ENCODE measurements around the gene DEPP1. TPM values are rescaled to one million over a fixed set of nuclear protein-coding genes. Genes with fewer than 3 reads are reported as not detected.
A peak's percentile ranks its signal among the peaks of the same experiment; 100 is the strongest.

DEPP1 gene
- polyA plus RNA-seq, 3 donors = 190 to 1,305 (median 268) TPM

DNA sequence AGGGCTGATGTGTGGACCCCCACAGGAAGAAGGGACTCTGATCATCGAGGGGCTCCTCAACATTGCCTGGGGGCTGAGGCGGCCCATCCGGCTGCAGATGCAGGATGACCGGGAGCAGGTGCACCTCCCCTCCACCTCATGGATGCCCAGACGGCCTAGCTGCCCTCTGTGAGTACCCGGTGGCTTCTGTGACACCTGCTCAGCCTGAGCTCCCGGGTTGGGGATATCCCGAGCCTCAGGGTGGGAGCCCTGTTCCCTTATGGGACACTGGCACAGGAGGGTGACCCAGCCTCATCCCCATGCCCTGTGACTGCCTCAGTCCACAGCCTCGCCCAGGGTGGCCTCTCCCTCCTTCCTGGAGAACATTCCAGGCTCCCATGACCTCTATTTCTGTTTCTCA is 3.9 kb upstream of the DEPP1 start:
- no peak overlapping the region for H3K27ac ChIP-seq (ENCODE audit: low read depth, low read length)
- WGBS, 3 donors = 86 to 92% (median 87%) methylated on average over 9 of the region's 9 CpGs

DNA sequence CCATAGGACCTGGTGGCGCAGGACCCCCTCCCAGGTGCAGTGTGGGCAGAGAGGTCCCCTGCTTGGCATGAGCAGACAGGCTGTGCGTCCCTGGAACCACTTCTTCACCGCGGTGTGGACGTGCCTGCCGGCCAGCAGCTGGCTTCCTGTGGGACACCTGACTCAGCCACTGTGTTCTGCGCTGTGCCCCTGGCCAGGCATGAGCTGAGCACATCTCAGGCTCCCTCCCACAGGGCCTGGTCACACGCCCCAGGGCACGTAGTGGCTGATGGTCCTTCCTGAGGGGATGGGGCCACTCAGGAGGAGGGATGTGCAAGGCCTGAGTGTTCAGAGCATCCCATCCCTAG is 3.5 kb upstream of the DEPP1 start:
- no peak overlapping the region for H3K27ac ChIP-seq (ENCODE audit: low read depth, low read length)
- 53 to 79% (median 70%) methylated on average over 8 to 9 of the region's 9 CpGs for WGBS, 3 donors

DNA sequence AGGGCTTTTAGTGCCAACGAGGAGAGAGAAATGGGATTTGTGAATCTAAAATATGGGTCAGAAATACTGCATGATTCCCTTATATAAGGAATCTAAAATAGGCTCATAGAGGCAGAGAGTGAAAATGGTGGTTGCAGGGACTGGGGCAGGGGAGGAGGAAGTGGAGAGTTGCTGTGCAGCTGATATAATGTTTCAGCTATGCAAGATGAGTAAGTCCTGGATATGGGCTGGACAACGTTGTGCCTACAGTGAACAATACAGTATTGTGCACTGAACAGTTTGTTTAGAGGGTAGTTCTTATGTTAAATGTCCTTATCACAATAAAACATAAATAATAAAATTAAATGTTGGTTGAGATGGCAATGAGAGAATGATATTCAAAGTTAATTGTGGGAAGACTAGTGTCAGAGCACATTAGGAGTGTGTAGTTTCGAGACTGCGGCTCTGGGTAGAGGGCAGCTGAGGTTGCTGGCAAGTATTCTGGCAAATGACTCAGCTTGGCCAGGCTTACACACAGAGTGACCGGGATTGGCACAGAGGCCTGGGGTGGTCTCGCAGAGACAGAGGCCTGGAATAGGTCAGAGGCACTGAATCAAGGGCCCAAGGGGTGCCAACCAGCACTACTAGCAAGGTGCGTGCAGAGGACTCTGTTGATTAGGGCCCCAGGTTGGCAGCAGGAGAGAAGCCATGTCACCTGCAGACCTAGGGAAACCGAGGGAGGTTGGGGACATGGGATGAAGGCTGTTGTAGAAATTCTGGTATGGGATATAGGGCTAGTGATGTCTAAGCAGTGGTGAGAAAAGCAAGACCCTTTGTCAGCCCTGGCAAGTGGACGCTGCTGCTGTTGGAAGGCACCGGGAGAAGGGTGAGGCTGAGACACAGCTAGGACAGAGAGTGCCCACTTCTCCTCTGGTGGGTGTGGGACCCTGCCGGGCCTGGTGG is 2.8 kb upstream of the DEPP1 start:
- WGBS, 3 donors = 49 to 60% (median 49%) methylated on average over 11 of the region's 11 CpGs
- no peak overlapping the region for H3K27ac ChIP-seq (ENCODE audit: low read depth, low read length)

- no peak overlapping the region for H3K27ac ChIP-seq (ENCODE audit: low read depth, low read length)
- WGBS, 3 donors = 73 to 87% (median 86%) methylated on average over 14 of the region's 14 CpGs
Measured at GRCh38 chr10:44980309-44981171, 1.9 kb upstream of the DEPP1 start.

DNA sequence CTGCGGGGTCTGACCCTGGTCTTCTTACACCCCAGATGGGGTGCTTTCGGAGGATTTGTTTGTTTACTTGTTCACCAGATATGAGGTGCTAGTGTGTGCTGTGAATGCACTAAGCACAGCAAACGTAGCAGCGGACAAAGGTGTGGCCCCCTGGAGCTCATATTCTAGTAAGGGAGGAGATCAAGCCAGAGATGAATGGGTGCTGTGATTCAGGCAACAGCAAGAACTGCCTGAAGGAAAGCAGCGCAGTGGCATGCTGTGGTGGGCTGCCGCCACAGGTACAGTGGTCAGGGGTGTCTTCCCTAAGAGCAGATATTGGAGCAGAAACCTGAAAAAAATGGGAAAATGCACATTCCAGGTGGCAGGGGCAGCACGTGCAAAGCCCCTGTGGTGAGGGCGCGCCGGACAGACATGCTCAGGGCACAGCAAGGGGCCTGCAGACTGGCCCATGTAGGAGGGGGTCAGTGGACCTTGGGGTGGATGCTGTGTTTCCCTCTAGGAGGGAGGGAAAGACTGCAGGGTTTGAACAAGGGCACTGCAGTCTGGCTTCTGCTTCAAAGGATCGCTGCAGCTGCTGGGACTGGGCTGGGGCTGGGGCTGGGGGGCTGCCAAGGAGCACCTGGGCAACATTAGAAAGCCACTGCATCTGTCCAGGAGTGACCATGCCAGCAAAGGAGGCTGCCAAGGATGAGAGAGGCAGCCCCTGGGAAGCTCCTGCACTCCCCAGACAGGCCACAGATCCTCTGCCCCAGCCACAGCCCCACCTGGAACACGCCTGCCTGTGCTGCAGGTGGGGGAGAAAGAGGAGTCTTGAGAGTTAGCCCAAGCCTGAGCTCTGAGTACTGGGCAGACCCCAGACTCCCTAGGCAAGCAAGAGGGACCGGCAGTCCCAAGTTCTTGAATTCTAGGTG is 927 bp upstream of the DEPP1 start:
- WGBS, 3 donors = 71 to 90% (median 90%) methylated on average over 13 of the region's 13 CpGs

GRCh38 chr10:44978213-44978569 is 418 bp downstream of the DEPP1 start:
- WGBS, 3 donors = 12 to 19% (median 13%) methylated on average over 4 of the region's 4 CpGs

More for the DNA sequence above, 927 bp upstream of the DEPP1 start:
- H3K27ac ChIP-seq (ENCODE audit: low read depth, low read length) = no peak overlapping the region

GRCh38 chr10:44977287-44978212 is 1.1 kb downstream of the DEPP1 start:
- peak overlapping the region; percentile 1 for H3K27ac ChIP-seq (ENCODE audit: low read depth, low read length)
- WGBS, 3 donors = 28 to 54% (median 47%) methylated on average over 25 of the region's 25 CpGs

More at GRCh38 chr10:44978213-44978569, 418 bp downstream of the DEPP1 start:
- peak overlapping the region; percentile 1 for H3K27ac ChIP-seq (ENCODE audit: low read depth, low read length)

DNA sequence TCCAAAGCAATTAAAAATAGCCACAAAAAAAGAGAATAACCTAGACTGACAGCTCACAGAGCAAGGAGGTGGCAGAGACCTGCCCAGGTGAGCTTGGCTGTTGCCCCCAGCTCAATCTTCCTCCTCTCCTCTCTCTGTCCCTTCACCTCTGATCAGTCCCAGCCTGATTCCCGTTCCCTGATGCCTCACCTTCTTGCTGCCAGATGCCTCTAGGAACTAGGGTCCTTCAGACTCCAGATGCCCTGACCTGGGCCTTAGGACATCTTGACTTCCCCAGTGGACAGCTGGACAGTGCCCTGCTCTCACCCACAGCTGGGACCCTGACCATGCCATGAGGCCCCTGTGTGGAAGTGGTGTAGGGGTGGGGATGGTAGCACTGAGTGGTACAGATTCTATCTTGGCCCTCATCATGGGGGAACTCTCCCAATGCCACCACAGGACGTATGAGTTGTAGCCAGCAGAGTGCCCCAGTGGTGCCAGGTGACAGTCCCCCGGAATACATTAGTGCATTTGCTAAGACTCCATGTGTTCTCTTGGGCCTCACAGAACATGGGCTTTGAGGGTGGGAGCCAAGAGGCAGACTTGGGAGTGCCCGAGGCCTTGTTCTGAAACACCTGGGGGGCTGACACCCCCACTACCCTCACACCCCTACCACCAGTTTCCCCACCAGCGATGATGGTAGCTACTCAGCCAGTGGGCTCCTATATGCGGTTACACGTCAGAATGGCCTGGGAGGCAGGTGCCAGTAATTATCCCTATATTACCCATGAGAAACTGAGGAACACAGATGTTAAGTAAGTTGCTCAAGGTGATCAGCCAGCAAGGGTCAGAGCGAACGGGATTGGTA is 2.0 kb downstream of the DEPP1 start:
- no peak overlapping the region for H3K27ac ChIP-seq (ENCODE audit: low read depth, low read length)

DNA sequence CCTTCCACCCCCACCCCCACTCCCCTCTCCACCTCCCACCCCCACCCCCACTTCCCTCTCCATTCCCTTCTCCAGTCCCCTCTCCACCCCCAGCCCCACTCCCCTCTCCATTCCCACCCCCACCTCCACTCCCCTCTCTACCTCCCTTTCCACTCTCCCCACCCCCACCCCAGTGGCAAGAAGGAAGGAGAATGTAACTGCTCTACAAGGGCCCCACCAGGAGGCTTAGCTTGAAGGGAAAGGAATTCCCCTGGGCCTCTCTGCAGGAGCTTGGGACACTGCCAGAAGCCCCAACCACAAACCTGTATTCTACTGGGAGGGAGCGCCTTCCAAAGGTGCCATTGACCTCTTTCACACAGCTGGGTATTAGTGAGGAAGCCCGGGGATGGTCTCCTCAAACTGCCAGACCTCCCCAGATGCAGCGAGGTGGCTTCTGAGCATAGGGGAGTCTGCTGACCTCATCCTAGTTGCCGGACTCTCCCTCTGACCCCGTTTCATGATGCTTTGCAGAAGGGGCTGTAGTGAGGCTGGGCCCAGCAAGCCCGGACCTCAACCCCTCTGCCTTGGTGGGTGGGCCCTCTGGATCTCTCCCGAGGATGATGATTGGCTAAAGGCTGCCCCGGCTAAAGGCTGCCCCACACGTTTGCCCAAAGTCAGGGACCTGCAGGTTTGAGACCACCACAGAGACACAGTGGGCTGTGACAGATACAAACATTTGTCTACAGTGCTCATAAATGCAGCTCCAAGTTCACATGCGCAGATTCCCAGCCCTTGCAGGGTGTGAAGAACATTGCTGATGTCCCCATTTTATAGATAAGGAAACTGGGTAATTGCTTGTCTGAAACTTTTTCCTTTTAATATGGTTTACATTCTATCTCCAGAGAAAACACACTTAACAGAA is 2.9 kb downstream of the DEPP1 start:
- no peak overlapping the region for H3K27ac ChIP-seq (ENCODE audit: low read depth, low read length)
- 22 to 40% (median 32%) methylated on average over 10 of the region's 10 CpGs for WGBS, 3 donors

More for the DNA sequence above, 2.0 kb downstream of the DEPP1 start:
- WGBS, 3 donors = 32 to 68% (median 55%) methylated on average over 9 of the region's 9 CpGs

GRCh38 chr10:44974628-44975430 is 3.8 kb downstream of the DEPP1 start:
- 2 to 7% (median 4%) methylated on average over 45 to 46 of the region's 46 CpGs for WGBS, 3 donors
- H3K27ac ChIP-seq (ENCODE audit: low read depth, low read length) = no peak overlapping the region

GRCh38 chr10:44974082-44974627 is 4.5 kb downstream of the DEPP1 start:
- no peak overlapping the region for H3K27ac ChIP-seq (ENCODE audit: low read depth, low read length)

GRCh38 chr10:44973323-44974081 is 5.1 kb downstream of the DEPP1 start:
- no peak overlapping the region for H3K27ac ChIP-seq (ENCODE audit: low read depth, low read length)
- 47 to 67% (median 56%) methylated on average over 18 of the region's 18 CpGs for WGBS, 3 donors

More at GRCh38 chr10:44974082-44974627, 4.5 kb downstream of the DEPP1 start:
- WGBS, 3 donors = 37 to 49% (median 46%) methylated on average over 7 of the region's 7 CpGs

GRCh38 chr10:44972874-44973306 is 5.7 kb downstream of the DEPP1 start:
- 78 to 97% (median 83%) methylated on average over 5 to 6 of the region's 6 CpGs for WGBS, 3 donors
- no peak overlapping the region for H3K27ac ChIP-seq (ENCODE audit: low read depth, low read length)
